ENCODE measurements around the gene PSEN2.

PSEN2 gene

GRCh38 chr1:226902601-226903000 lies 32.2 kb downstream of the PSEN2 start:
- H3K4me3 ChIP-seq (ENCODE audit: low read depth in 1 of 2, low read length in 1 of 2) = no peak overlapping the region
- no peaks in the 10 kb centered on the region for H3K27me3 ChIP-seq
- H3K9me3 ChIP-seq = no peaks in the 10 kb centered on the region
- no peaks in the 10 kb centered on the region for H3K4me1 ChIP-seq (ENCODE audit: control insufficient read depth in 1 of 2, insufficient read depth in 1 of 2, low read depth in 1 of 2, low read length in 1 of 2)
- H3K36me3 ChIP-seq = no peaks in the 10 kb centered on the region
- TF ChIP-seq, protein P1, sequence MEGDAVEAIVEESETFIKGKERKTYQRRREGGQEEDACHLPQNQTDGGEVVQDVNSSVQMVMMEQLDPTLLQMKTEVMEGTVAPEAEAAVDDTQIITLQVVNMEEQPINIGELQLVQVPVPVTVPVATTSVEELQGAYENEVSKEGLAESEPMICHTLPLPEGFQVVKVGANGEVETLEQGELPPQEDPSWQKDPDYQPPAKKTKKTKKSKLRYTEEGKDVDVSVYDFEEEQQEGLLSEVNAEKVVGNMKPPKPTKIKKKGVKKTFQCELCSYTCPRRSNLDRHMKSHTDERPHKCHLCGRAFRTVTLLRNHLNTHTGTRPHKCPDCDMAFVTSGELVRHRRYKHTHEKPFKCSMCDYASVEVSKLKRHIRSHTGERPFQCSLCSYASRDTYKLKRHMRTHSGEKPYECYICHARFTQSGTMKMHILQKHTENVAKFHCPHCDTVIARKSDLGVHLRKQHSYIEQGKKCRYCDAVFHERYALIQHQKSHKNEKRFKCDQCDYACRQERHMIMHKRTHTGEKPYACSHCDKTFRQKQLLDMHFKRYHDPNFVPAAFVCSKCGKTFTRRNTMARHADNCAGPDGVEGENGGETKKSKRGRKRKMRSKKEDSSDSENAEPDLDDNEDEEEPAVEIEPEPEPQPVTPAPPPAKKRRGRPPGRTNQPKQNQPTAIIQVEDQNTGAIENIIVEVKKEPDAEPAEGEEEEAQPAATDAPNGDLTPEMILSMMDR (IDR thresholded peaks at IDR 0.05) = no peak
- H3K27ac ChIP-seq = no peak overlapping the region

DNA sequence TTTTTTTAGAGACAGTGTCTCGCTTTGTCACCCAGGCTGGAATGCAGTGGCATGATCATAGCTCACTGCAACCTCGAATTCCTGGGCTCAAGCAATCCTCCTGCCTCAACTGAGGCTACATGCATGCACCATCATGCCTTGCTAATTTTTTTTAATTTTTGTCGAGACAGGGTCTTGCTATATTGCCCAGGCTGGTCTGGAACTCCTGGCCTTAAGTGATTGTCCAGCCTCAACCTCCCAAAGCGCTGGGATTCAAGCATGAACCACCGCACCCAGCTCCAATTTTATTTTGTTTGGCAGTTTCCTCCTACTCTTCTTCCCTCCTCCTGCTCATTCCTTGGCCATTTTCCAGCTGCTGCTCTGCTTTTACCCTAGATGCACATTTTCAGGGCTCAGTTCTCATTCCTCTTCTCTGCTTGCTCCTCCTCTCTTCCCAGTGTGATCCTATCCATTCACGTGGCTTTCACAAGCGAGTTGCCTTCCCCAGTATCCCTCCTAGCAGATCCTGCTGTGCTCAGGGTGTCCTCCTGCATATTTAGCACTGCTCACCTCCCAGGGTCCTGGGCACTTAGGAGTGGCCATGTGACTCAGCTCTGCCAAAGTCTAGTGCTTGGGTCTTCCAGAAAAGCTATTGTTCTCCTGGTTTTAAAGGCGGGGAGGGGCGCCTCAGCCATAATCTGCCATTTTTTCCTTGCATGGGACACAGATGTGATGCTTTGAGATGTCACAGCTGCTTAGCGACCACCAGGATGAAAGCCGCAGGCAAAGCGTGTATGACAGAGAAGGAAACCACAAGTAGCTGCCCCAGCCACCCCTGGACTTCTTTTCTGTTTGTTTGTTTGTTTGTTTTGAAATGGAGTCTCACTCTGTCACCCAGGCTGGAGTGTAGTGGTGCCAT lies 33.7 kb downstream of the PSEN2 start:
- H3K36me3 ChIP-seq = no peaks in the 10 kb centered on the region
- H3K27me3 ChIP-seq = no peaks in the 10 kb centered on the region
- H3K9me3 ChIP-seq = no peaks in the 10 kb centered on the region
- H3K4me3 ChIP-seq (ENCODE audit: low read depth in 1 of 2, low read length in 1 of 2) = no peak overlapping the region
- TF ChIP-seq, protein P1 (IDR thresholded peaks at IDR 0.05) = no peak
- no peak overlapping the region for H3K27ac ChIP-seq
- H3K4me1 ChIP-seq (ENCODE audit: control insufficient read depth in 1 of 2, insufficient read depth in 1 of 2, low read depth in 1 of 2, low read length in 1 of 2) = no peaks in the 10 kb centered on the region

- TF ChIP-seq, protein P1 (IDR thresholded peaks at IDR 0.05) = no peak
- H3K27me3 ChIP-seq = no peaks in the 10 kb centered on the region
- H3K27ac ChIP-seq = no peak overlapping the region
- H3K36me3 ChIP-seq = no peaks in the 10 kb centered on the region
- H3K9me3 ChIP-seq = no peaks in the 10 kb centered on the region
- H3K4me1 ChIP-seq (ENCODE audit: control insufficient read depth in 1 of 2, insufficient read depth in 1 of 2, low read depth in 1 of 2, low read length in 1 of 2) = no peaks in the 10 kb centered on the region
- no peak overlapping the region for H3K4me3 ChIP-seq (ENCODE audit: low read depth in 1 of 2, low read length in 1 of 2)
Observed at GRCh38 chr1:226904772-226905171, 34.4 kb downstream of the PSEN2 start.

DNA sequence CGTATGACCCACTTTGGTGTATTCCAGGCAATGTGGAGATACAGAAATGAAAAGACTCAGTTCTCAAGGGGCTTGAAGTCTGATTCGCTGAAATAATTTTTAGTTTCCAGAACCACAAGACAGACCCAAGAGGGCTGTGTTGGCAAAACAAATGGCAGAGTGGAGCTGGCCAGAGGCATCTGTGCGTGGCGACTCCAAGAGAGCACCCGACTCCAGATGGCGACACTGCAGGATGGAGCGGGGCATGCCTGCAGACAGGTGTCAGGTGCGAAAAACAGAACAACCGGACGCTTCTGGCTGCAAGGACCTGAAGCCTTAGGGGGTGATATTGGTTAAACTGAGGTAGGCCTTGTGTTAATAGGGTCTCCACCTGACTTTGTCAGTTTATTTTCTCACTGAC lies 38.0 kb downstream of the PSEN2 start:
- H3K36me3 ChIP-seq = no peaks in the 10 kb centered on the region
- no peak overlapping the region for H3K4me3 ChIP-seq (ENCODE audit: low read depth in 1 of 2, low read length in 1 of 2)
- TF ChIP-seq, protein P1 (IDR thresholded peaks at IDR 0.05) = no peak
- no peaks in the 10 kb centered on the region for H3K4me1 ChIP-seq (ENCODE audit: control insufficient read depth in 1 of 2, insufficient read depth in 1 of 2, low read depth in 1 of 2, low read length in 1 of 2)
- no peaks in the 10 kb centered on the region for H3K9me3 ChIP-seq
- no peak overlapping the region for H3K27ac ChIP-seq
- H3K27me3 ChIP-seq = no peaks in the 10 kb centered on the region

- Histone ChIP-seq H3K27ac (no peak overlapping the region), H3K4me3 (ENCODE audit: low read depth in 1 of 2, low read length in 1 of 2) (no peak overlapping the region), H3K27me3 (no peaks in the 10 kb centered on the region), H3K9me3 (no peaks in the 10 kb centered on the region), H3K36me3 (no peaks in the 10 kb centered on the region), H3K4me1 (ENCODE audit: control insufficient read depth in 1 of 2, insufficient read depth in 1 of 2, low read depth in 1 of 2, low read length in 1 of 2) (no peaks in the 10 kb centered on the region)
- TF ChIP-seq, protein P1 (IDR thresholded peaks at IDR 0.05) = no peak
Observed at GRCh38 chr1:226908913-226909312, 38.5 kb downstream of the PSEN2 start.

All from neutrophil (primary cell).